ENCODE measurements around the gene GRWD1. TPM values are rescaled to one million over a fixed set of nuclear protein-coding genes. Genes with fewer than 3 reads are reported as not detected.

GRWD1 gene
- total RNA-seq, 4 donors from 2014 or later = 9.4 to 49.7 (median 13.6) TPM

- peaks cover 57% of the 10 kb centered on the region for H3K27me3 ChIP-seq
- in situ Hi-C loops (cut with MboI; ENCODE audit: low pct_ligation_motif_present in 1 of 4, low pct_unique_long_range_greater_than_20kb in 1 of 4, low sequenced_read_pairs in 3 of 4) (no loop called here), intact Hi-C loops (cut with DNase I; ENCODE audit: low total_unique reads) (no loop called here)
- H3K4me1 ChIP-seq = peaks cover 4 to 34% (median 27%) of the 10 kb centered on the region in 4 donors
- H3K9me3 ChIP-seq = no peaks in the 10 kb centered on the region
- 61 to 65% methylated on average over 12 to 22 of the region's 22 CpGs for WGBS, 2 donors (ENCODE audit: low coverage in 1 of 2)
- TF ChIP-seq POLR2AphosphoS5 (IDR thresholded peaks at IDR 0.05) = no peak
- no peak for TF ChIP-seq POLR2A (IDR thresholded peaks at IDR 0.05)
- TF ChIP-seq EP300 (IDR thresholded peaks at IDR 0.05; ENCODE audit: low read depth) = no peak
- no peak for TF ChIP-seq CTCF (IDR thresholded peaks at IDR 0.05)
- H3K36me3 ChIP-seq = no peaks in the 10 kb centered on the region
- H3K4me3 ChIP-seq = peak overlapping the region in 3 of 4 donors; percentile 23 to 49 (median 39)
- DNase-seq = no peak
- peak overlapping the region in 1 of 4 donors; percentile 26 for H3K27ac ChIP-seq
Measured at GRCh38 chr19:48397263-48398101, 48.3 kb upstream of the GRWD1 start.

GRCh38 chr19:48398102-48398374, 47.7 kb upstream of the GRWD1 start:
- intact Hi-C loops (cut with DNase I; ENCODE audit: low total_unique reads) (no loop called here), in situ Hi-C loops (cut with MboI; ENCODE audit: low pct_ligation_motif_present in 1 of 4, low pct_unique_long_range_greater_than_20kb in 1 of 4, low sequenced_read_pairs in 3 of 4) (no loop called here)
- Histone ChIP-seq H3K9me3 (no peaks in the 10 kb centered on the region), H3K27me3 (peaks cover 52% of the 10 kb centered on the region), H3K27ac (peak overlapping the region in 2 of 4 donors; percentile 26 to 34), H3K4me3 (peak overlapping the region in 3 of 4 donors; percentile 23 to 49 (median 39)), H3K36me3 (no peaks in the 10 kb centered on the region), H3K4me1 (peaks cover 4 to 34% (median 27%) of the 10 kb centered on the region in 4 donors)
- WGBS, 2 donors (ENCODE audit: low coverage in 1 of 2) = 6% methylated on average over 17 of the region's 17 CpGs; no CpG with 5 or more reads in 1 of the 2 donors
- no peak for DNase-seq
- TF ChIP-seq POLR2AphosphoS5 (IDR thresholded peaks at IDR 0.05) = no peak

- intact Hi-C loops (cut with DNase I; ENCODE audit: low total_unique reads) (no loop called here), in situ Hi-C loops (cut with MboI; ENCODE audit: low pct_ligation_motif_present in 1 of 4, low pct_unique_long_range_greater_than_20kb in 1 of 4, low sequenced_read_pairs in 3 of 4) (no loop called here)
- WGBS, 2 donors (ENCODE audit: low coverage in 1 of 2) = 18% methylated on average over 30 of the region's 104 CpGs; no CpG with 5 or more reads in 1 of the 2 donors
- TF ChIP-seq CTCF (IDR thresholded peaks at IDR 0.05) (no peak), POLR2AphosphoS5 (IDR thresholded peaks at IDR 0.05) (peak in 2 of 3 donors; percentile 43 to 68), POLR2A (IDR thresholded peaks at IDR 0.05) (no peak), EP300 (IDR thresholded peaks at IDR 0.05; ENCODE audit: low read depth) (no peak)
- Histone ChIP-seq H3K36me3 (no peaks in the 10 kb centered on the region), H3K9me3 (no peaks in the 10 kb centered on the region), H3K4me3 (peak overlapping the region in 3 of 4 donors; percentile 23 to 49 (median 39)), H3K4me1 (peaks cover 4 to 28% (median 24%) of the 10 kb centered on the region in 4 donors), H3K27me3 (peaks cover 46% of the 10 kb centered on the region), H3K27ac (peak overlapping the region; percentile 24 to 52 (median 37))
- peak; percentile 88 for DNase-seq
Measured at GRCh38 chr19:48398375-48399235, 47.2 kb upstream of the GRWD1 start.

GRCh38 chr19:48400018-48400742, 45.6 kb upstream of the GRWD1 start:
- intact Hi-C loops (cut with DNase I; ENCODE audit: low total_unique reads) = no loop called here
- Histone ChIP-seq H3K36me3 (no peaks in the 10 kb centered on the region), H3K4me1 (peaks cover 4 to 16% (median 11%) of the 10 kb centered on the region in 4 donors), H3K27ac (peak overlapping the region in 3 of 4 donors; percentile 14 to 56 (median 34)), H3K9me3 (no peaks in the 10 kb centered on the region), H3K27me3 (peaks cover 30% of the 10 kb centered on the region), H3K4me3 (peak overlapping the region in 1 of 4 donors; percentile 7)
- in situ Hi-C loops (cut with MboI; ENCODE audit: low pct_ligation_motif_present in 1 of 4, low pct_unique_long_range_greater_than_20kb in 1 of 4, low sequenced_read_pairs in 3 of 4) = no loop called here
- no peak for TF ChIP-seq EP300 (IDR thresholded peaks at IDR 0.05; ENCODE audit: low read depth)
- no peak for TF ChIP-seq CTCF (IDR thresholded peaks at IDR 0.05)
- TF ChIP-seq POLR2AphosphoS5 (IDR thresholded peaks at IDR 0.05) = no peak
- no peak for TF ChIP-seq POLR2A (IDR thresholded peaks at IDR 0.05)
- WGBS, 2 donors (ENCODE audit: low coverage in 1 of 2) = 38 to 86% methylated on average over 1 to 14 of the region's 14 CpGs
- DNase-seq = peak; percentile 60
